Measurements from ENCODE around the gene SPP2.

The SPP2 gene

GRCh38 chr2:234092344-234092743 lies 41.8 kb downstream of the SPP2 start:
- no peak for DNase-seq (ENCODE audit: low spot score)

GRCh38 chr2:234095301-234095700 lies 44.8 kb downstream of the SPP2 start:
- DNase-seq (ENCODE audit: low spot score) = no peak

- no peak for DNase-seq (ENCODE audit: low spot score)
These were observed 45.7 kb downstream of the SPP2 start for GRCh38 chr2:234096164-234096563.

GRCh38 chr2:234098681-234099080 lies 48.2 kb downstream of the SPP2 start:
- no peak for DNase-seq (ENCODE audit: low spot score)

GRCh38 chr2:234099266-234099665 lies 48.8 kb downstream of the SPP2 start:
- DNase-seq (ENCODE audit: low spot score) = no peak

- DNase-seq (ENCODE audit: low spot score) = no peak
These were observed 50.2 kb downstream of the SPP2 start for GRCh38 chr2:234100686-234101085.

- DNase-seq (ENCODE audit: low spot score) = peak; percentile 70
These were observed 51.6 kb downstream of the SPP2 start for GRCh38 chr2:234102112-234102511.

GRCh38 chr2:234107861-234108260 lies 57.4 kb downstream of the SPP2 start:
- DNase-seq (ENCODE audit: low spot score) = no peak

GRCh38 chr2:234109321-234109720 lies 58.8 kb downstream of the SPP2 start:
- no peak for DNase-seq (ENCODE audit: low spot score)

- DNase-seq (ENCODE audit: low spot score) = no peak
These were observed 59.7 kb downstream of the SPP2 start for GRCh38 chr2:234110219-234110618.

- peak; percentile 58 for DNase-seq (ENCODE audit: low spot score)
These were observed 61.0 kb downstream of the SPP2 start for GRCh38 chr2:234111523-234111922.

- DNase-seq (ENCODE audit: low spot score) = no peak
These were observed 65.5 kb downstream of the SPP2 start for GRCh38 chr2:234116010-234116409.

GRCh38 chr2:234121999-234122398 lies 71.5 kb downstream of the SPP2 start:
- no peak for DNase-seq (ENCODE audit: low spot score)

GRCh38 chr2:234125451-234126145 lies 75.1 kb downstream of the SPP2 start:
- DNase-seq (ENCODE audit: low spot score) = no peak

GRCh38 chr2:234126146-234126470 lies 75.6 kb downstream of the SPP2 start:
- DNase-seq (ENCODE audit: low spot score) = no peak

Measured in SW480 (cell line).